ENCODE measurements around the gene SIRT2.

- TF ChIP-seq, protein P1, sequence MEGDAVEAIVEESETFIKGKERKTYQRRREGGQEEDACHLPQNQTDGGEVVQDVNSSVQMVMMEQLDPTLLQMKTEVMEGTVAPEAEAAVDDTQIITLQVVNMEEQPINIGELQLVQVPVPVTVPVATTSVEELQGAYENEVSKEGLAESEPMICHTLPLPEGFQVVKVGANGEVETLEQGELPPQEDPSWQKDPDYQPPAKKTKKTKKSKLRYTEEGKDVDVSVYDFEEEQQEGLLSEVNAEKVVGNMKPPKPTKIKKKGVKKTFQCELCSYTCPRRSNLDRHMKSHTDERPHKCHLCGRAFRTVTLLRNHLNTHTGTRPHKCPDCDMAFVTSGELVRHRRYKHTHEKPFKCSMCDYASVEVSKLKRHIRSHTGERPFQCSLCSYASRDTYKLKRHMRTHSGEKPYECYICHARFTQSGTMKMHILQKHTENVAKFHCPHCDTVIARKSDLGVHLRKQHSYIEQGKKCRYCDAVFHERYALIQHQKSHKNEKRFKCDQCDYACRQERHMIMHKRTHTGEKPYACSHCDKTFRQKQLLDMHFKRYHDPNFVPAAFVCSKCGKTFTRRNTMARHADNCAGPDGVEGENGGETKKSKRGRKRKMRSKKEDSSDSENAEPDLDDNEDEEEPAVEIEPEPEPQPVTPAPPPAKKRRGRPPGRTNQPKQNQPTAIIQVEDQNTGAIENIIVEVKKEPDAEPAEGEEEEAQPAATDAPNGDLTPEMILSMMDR (IDR thresholded peaks at IDR 0.05; ENCODE audit: control extremely low read depth in 1 of 3, insufficient read depth in 1 of 3, low read depth in 1 of 3, low read length in 3 of 3), result no peak
- TF ChIP-seq POLR2AphosphoS5 (IDR thresholded peaks at IDR 0.05; ENCODE audit: low read depth, low read length) (no peak), FOSL1 (IDR thresholded peaks at IDR 0.05; ENCODE audit: insufficient read depth, low read depth, low read length) (no peak), ATF3 (IDR thresholded peaks at IDR 0.05; ENCODE audit: insufficient read depth, low read depth, low read length) (no peak), TCF12 (IDR thresholded peaks at IDR 0.05; ENCODE audit: low read depth, low read length) (no peak), SIN3A (conservative IDR thresholded peaks at IDR 0.05 in 1 of 2, IDR thresholded peaks at IDR 0.05 in 1 of 2; ENCODE audit: low read depth in 1 of 2, low read length in 2 of 2) (no peak), HDAC6 (IDR thresholded peaks at IDR 0.05; ENCODE audit: low read depth, low read length) (no peak), RAD21 (IDR thresholded peaks at IDR 0.05 in 1 of 2, conservative IDR thresholded peaks at IDR 0.05 in 1 of 2; ENCODE audit: low read depth in 2 of 2, low read length in 2 of 2) (no peak), ATF2 (IDR thresholded peaks at IDR 0.05; ENCODE audit: low read length) (no peak), POLR2A (IDR thresholded peaks at IDR 0.05; ENCODE audit: control extremely low read depth in 1 of 2, low read depth in 2 of 2, low read length in 2 of 2) (no peak), KDM5A (IDR thresholded peaks at IDR 0.05; ENCODE audit: low read length) (no peak), TAF1 (IDR thresholded peaks at IDR 0.05; ENCODE audit: low read depth, low read length) (no peak)
Observed at GRCh38 chr19:38877781-38878574, 21.4 kb downstream of the SIRT2 start, which contains the start of gene RINL.

Data from H1 (cell line).